Inflammatory macrophage (primary cell): ENCODE measurements around the gene USP19.

Experiments
- DNase-seq, 2 donors: peaks; one replicate each; pipeline ENCODE4 v3.0.0-alpha.2; 2020 to 2022

Gene USP19

DNA sequence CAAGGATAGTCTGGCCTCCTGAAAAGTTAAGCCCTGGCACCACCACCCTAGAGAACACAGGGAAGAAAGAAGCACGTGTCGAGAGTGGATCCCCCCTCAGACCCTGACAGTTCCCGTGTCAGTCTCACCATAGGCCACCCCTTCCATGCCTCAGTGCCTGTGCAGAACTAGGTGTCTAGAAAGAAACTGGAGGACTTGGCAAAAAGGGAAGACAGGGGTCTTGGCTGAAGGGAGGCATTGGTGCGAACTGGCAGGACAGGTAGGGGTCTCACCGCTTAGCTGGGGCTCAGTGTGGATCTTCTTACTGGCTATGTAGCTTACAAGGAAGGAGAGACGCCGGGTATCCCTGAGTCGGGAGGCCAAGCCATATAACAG, 16.6 kb downstream of the USP19 start:
- DNase-seq, result no peak

DNA sequence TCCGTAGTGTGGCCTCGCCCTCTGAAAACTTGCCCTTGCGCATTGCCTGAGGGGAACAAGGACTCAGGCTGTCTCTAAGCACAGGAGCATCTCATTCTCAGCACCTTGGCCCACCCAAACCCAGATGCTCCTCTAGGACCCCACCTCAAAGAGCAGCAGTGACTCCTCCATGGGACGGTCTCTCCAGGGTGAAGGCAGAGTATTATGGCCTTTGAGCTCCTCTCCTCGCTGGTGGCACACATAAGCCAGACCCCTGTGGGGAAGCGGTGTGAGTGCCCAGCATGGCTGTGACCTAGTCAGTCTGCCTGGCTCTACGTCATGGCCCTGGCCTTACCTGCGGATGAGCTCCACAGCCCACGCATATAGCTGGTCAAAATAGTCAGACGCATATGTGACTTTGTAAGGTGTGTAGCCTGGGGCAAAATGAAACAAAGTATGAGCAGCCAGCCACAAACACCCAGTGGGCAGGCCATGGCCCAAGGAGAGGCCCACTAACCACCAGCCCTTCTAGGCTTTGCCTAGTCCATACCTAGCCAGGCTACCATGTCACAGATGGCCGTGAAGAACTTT, 20.5 kb downstream of the USP19 start:
- DNase-seq, result no peak

DNA sequence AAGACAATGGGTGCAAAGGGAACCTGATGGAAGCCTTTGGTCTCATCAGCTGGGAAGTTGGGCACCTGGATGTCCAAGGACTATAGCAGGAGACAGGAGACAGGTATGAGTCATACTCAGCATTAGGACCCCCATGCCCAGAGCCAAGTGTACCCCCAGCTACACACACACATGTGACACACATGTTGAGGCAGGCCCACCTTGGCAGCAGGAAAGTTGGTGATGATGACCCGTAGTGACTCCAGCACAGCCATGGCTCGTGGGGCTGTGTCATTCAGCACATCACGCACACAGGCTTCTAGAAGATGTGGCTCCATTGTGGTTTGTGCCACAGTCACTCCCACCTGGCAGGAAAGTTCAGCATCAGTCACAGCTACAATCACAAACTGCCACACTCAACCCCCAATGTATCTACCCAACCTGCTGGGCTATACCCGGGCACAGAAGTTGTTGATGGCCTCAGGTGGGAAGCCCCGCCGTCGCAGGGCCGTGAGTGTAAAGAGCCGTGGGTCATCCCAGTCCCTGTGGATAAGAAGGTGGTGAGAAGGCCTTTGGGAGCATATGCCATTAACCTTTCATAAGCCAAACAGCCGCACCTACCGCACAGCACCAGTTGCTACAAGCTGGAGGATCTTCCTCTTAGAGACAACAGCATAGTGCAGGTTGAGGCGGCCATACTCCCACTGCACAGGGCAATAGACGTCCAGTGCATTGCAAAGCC, 21.6 kb downstream of the USP19 start:
- no peak for DNase-seq

DNA sequence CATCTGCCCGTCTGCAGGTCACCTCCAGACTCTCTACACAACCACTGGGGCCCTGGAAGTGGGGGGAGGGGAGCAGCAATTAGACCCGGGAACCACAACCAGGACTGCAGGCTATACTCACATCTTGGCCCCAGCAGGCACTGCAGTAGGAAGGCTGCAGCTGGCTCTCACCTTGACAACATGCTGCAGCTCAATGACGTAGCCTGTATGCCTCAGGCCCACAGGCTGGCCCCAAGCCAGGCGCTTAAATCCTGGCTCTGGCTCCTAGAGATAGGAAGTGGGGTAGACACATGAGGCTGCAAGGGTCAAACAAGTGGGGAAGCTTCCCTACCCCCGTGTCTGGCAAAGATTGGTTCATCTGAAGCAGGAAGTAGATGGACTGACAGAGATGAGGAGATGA, 22.2 kb downstream of the USP19 start:
- no peak for DNase-seq

DNA sequence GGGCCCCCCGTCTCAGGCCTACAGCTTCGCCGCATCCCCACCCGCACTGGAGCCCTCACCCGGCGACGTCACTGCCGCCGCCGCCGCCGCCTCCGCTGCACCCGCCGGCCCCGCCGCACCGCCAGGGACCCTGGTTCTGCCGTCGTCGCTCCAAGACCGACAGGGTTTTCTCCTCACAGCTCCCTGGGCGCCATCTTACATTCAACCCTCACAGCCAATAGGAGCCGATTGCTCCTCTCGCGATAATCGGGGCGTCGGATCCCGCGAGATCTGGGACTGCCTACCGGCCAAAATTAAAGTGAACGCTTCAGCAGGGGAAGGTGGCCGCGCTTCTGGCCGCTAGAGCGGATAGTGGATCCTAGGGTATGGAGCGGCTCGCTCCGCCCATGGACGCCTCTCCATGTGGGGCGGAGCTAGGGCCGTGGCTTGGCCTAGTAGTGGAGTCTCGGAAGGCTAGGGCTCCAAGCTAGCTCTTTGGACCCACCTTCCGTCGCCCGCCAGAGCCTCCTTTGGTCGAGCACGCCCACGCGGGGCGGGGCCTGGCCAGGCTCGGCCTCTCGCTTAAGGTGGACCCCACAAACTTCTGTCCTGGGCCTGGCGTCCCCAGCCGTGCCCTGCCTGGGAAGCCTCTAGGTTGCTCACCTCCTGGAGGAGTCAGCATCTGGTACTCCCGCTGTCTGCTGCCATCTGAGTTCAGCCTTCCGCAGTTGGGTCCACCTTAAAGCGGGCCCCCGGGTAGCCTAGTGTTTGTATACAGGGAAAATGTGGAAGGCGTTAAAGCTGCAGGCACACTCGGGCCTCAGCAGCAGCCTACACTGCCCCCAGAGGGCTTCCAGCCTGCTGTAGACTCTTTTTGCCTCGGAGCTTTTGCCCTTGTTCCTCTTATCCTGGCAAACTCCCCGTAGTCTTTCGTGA, 26.5 kb downstream of the USP19 start, which contains the start of gene QRICH1:
TSS of gene QRICH1 (minus strand) at position 219 of the 915 bp plus-strand sequence. CDS start 17,054 bp downstream, outside the sequence.
- DNase-seq, result peak; percentile 99

DNA sequence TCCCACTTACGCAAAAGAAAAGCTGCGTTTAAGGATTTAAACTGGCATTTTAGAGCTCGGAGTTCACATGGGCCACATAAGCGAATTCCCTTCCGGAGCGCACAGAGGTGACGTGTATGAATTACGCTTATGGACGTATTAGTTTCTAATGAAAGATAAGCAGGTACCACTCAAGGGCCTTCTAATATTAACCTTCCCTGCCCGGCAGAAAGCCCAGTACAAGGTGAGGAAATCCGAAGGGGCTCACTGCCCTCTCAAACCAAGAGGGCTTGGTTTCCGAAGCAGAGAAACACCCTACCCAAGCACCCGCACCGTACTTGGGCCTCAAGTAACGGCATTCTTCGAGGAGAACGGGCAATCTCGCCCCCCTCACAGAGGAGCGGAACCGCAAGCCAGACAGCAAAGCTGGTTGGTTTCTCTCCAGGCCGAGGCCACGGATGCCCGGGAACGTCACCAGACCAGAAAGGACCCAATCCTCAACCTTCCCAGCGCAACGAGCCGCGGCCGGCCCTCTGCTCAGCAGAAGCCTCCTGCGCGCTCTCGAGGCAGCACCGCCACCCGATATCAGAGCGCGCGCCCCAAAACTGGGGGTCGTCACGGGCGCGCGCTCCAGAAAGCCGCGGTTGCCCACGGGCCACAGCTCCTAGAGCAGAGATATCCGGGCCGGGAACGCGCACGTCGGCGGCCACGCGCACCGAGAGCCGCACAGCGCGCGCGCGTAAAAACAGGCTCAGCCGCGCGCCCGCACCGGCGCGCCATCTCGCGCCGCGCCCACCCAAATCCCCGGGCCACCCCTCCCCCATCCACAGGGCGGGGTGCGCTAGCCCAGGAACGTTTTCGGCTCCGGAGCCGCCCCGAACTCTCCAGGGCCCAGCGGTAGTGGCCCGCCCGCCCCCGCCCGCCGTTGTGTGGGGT, 27.4 kb downstream of the USP19 start:
- DNase-seq, result peak; percentile 69 to 83

DNA sequence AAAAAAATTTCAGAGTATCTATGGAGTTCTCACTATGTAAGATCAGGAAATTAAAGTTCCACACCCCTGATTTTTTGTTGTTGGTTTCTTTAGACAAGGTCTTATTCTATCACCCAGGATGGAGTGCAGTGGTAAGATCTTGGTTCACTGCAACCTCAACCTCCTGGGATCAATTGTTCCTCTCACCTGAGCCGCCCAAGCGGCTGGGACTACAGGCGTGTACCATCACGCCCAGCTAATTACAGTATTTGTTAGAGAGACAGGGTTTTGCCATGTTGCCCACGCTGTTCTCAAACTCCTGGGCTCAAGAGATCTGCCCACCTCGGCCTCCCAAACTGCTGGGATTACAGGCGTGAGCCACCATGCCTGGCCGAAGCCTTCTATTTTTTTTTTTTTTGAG, 39.2 kb downstream of the USP19 start:
- no peak for DNase-seq

DNA sequence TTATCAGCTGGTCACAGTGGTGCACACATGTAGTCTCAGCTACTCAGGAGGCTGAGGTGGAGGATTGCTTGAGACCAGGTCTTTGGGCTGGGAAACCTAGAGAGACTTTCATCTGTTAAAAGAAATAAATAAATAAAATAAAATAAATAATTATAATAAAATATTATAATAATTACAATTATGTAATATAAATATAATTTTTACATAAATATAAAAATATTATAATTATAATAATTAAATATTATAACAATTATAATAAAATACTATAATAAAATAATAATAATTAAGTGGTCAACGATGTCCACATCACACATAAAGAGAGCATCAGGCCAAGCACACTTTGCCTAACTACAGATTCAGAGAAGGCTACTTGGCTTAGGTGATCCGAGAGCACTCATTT, 41.4 kb downstream of the USP19 start:
- no peak for DNase-seq

DNA sequence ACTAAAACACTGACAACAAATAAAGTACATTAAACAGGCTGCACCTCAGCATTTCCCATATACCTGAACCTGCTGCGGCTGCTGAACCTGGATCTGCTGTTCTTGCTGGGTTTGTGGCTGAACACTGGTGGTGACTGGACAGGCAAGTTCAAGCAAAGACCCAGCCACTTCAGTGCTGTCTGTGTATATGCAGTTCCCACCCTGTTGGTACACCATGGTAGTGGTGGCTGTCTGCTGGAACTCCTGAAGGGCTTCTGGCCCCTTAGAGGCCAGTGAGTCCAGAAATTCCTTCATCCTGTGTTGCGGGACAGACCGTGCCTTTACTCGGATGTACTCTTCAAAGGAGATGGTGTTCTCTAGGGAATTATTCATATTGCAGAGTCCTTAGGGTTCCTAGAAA, 44.0 kb downstream of the USP19 start:
- no peak for DNase-seq

DNA sequence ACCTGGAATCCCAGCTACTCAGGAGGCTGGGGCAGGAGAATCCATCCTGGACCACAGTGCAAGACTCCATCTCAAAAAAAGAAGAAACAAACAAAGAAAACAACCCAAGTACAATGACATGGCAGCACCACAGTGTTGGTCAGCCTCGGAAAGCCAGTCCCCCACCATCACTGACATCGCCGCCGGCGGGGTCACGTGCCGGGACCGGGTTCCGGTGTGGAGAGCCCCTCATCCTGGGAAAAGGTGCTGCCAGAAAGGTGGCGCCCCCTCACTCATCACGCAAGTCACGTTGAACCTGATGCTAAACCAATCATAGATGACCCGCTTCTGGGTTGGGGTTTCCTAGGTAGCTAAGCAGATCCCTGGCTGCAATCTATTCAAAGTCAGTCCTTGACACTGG, 44.5 kb downstream of the USP19 start:
- no peak for DNase-seq
